A673 (cell line): Measurements from ENCODE around the gene DENND2C. TPM values are rescaled to one million over a fixed set of nuclear protein-coding genes. Genes with fewer than 3 reads are reported as not detected.

ENCODE experiments used
- BruUV-seq: library from RNA; stranded (reverse); fragments of 400-500 nt; replicated peaks from 2 replicates; lab custom pipeline; 2021; lab: Mats Ljungman, UMichigan
- CTCF ChIA-PET: fragments of 300-600 bp; sonication (Branson Sonifier 250); formaldehyde crosslinking; loops from one replicate; lab custom pipeline; 2022; ENCODE audit warnings: antibody characterized with exemption; lab: Charles Lee
- POLR2A ChIA-PET: fragments of 300-600 bp; sonication (Branson Sonifier 250); formaldehyde crosslinking; loops from one replicate; lab custom pipeline; 2022; ENCODE audit warnings: antibody characterized with exemption; ENCODE audit not compliant: low non-redundant PET; lab: Charles Lee
- DNase-seq: peaks from one replicate; pipeline ENCODE4 v3.0.0-alpha.2; 2015; ENCODE audit warnings: low spot score
- H3K27ac ChIP-seq: fragments of 200-600 bp; sonication (generic); 2 replicates; pipeline ENCODE4 v1.5.1; 2016; ENCODE audit warnings: mixed run types, low read depth, mild to moderate bottlenecking, mixed read lengths, antibody characterized with exemption, low read length; ENCODE audit not compliant: poor library complexity, severe bottlenecking
- H3K27me3 ChIP-seq: fragments of 200-600 bp; sonication (generic); replicated peaks from 2 replicates; pipeline ENCODE4 v1.6.1; 2017; ENCODE audit warnings: mixed run types, low read depth, mild to moderate bottlenecking, mixed read lengths, antibody characterized with exemption, low read length; ENCODE audit not compliant: insufficient read depth, poor library complexity
- H3K36me3 ChIP-seq: fragments of 200-600 bp; sonication (generic); 2 replicates; pipeline ENCODE4 v1.6.1; 2016; ENCODE audit warnings: mixed run types, mild to moderate bottlenecking, mixed read lengths, antibody characterized with exemption, low read length; ENCODE audit not compliant: insufficient read depth, poor library complexity, severe bottlenecking
- H3K4me1 ChIP-seq: fragments of 200-600 bp; sonication (generic); 2 replicates; pipeline ENCODE4 v1.6.1; 2017; ENCODE audit warnings: mixed run types, mild to moderate bottlenecking, mixed read lengths, antibody characterized with exemption, low read length; ENCODE audit not compliant: insufficient read depth, poor library complexity, severe bottlenecking
- H3K4me3 ChIP-seq: fragments of 200-600 bp; sonication (generic); 2 replicates; pipeline ENCODE4 v1.5.1; 2016; ENCODE audit warnings: low read depth, mixed run types, mild to moderate bottlenecking, mixed read lengths, low read length; ENCODE audit not compliant: poor library complexity, severe bottlenecking
- H3K9me3 ChIP-seq: fragments of 200-600 bp; sonication (generic); 2 replicates; pipeline ENCODE4 v1.6.1; 2016; ENCODE audit warnings: mixed run types, low read depth, mild to moderate bottlenecking, mixed read lengths, antibody characterized with exemption, low read length; ENCODE audit not compliant: poor library complexity, severe bottlenecking
- EZH2 ChIP-seq: fragments of 200-600 bp; sonication (generic); IDR thresholded peaks from 2 replicates; pipeline ENCODE4 v1.6.1; 2017; ENCODE audit warnings: borderline replicate concordance, low read depth, mild to moderate bottlenecking, mixed read lengths, antibody characterized with exemption, low read length; ENCODE audit not compliant: poor library complexity, severe bottlenecking
- intact Hi-C: fragments of 100-400 bp; cut with micrococcal nuclease; formaldehyde crosslinking; loops from one replicate; pipeline ENCODE4 v1.10.0; 2022; ENCODE audit not compliant: unreplicated experiment
- total RNA-seq: library from RNA; stranded (reverse); gene quantifications from 2 replicates; pipeline ENCODE4 v1.2.3, GENCODE V29; 2021
- TF ChIP-seq, protein P1 (sequence below): fragments of 300-800, 200-600 bp; sonication (generic); conservative IDR thresholded peaks from 2 replicates; pipeline ENCODE4 v1.5.1; 2017; ENCODE audit warnings: low read depth, mild to moderate bottlenecking, antibody characterized with exemption, low read length, moderate library complexity, mixed read lengths

The DENND2C gene
- total RNA-seq, 1 experiment from 2014 or later: 1.9 TPM

DNA sequence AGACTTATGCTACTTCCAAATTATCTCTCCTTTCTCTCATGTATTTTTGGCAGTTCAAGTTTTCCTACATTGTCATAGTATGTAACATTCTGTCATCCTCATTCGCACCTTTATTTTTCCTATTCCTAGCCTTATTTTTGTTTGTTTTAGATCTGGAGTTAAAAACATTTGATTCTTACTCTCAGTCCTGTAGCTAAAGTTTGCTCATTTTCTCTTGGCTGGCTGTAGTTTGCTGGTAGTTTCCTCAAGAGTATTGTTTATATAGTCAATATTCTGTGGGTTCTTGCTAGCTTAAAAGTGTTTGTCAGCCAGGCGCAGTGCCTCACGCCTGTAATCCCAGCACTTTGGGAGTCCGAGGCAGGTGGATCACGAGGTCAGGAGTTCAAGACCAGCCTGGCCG, 129.0 kb downstream of the DENND2C start:
- Histone ChIP-seq H3K4me1 (no peaks in the 10 kb centered on the region), H3K9me3 (no peaks in the 10 kb centered on the region), H3K36me3 (no peaks in the 10 kb centered on the region), H3K4me3 (no peak overlapping the region), H3K27me3 (no peaks in the 10 kb centered on the region), H3K27ac (no peak overlapping the region)
- TF ChIP-seq EZH2: no peak
- TF ChIP-seq, protein P1, sequence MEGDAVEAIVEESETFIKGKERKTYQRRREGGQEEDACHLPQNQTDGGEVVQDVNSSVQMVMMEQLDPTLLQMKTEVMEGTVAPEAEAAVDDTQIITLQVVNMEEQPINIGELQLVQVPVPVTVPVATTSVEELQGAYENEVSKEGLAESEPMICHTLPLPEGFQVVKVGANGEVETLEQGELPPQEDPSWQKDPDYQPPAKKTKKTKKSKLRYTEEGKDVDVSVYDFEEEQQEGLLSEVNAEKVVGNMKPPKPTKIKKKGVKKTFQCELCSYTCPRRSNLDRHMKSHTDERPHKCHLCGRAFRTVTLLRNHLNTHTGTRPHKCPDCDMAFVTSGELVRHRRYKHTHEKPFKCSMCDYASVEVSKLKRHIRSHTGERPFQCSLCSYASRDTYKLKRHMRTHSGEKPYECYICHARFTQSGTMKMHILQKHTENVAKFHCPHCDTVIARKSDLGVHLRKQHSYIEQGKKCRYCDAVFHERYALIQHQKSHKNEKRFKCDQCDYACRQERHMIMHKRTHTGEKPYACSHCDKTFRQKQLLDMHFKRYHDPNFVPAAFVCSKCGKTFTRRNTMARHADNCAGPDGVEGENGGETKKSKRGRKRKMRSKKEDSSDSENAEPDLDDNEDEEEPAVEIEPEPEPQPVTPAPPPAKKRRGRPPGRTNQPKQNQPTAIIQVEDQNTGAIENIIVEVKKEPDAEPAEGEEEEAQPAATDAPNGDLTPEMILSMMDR: no peak
- no peak for DNase-seq
- POLR2A ChIA-PET: no interaction called here
- no TSS peak for BruUV-seq
- intact Hi-C loops: no loop called here
- CTCF ChIA-PET: no interaction called here

DNA sequence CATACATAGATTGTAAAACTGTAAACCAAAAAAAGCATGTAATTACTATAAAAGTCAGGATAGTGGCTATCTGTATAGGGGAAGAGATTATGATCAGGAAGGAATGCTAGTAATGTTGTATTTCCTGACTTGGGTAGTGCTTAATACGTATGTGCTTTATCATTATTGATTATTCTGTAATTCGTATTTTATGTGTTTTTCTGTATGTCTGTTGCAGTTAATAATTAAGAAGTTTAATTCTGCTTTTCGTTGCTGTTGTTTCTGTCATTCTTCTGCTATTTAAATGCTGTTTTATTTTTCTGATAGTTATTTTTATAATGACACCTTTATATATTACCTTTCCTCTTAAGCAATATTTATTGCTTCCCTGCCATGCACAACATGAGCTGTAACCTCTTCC, 129.6 kb downstream of the DENND2C start:
- ChIA-PET POLR2A (no interaction called here), CTCF (no interaction called here)
- no TSS peak for BruUV-seq
- no peaks in the 10 kb centered on the region for H3K36me3 ChIP-seq
- DNase-seq: no peak
- H3K27ac ChIP-seq: no peak overlapping the region
- no peaks in the 10 kb centered on the region for H3K9me3 ChIP-seq
- no peak overlapping the region for H3K4me3 ChIP-seq
- no peaks in the 10 kb centered on the region for H3K27me3 ChIP-seq
- intact Hi-C loops: no loop called here
- TF ChIP-seq, protein P1: no peak
- TF ChIP-seq EZH2: no peak
- H3K4me1 ChIP-seq: no peaks in the 10 kb centered on the region

DNA sequence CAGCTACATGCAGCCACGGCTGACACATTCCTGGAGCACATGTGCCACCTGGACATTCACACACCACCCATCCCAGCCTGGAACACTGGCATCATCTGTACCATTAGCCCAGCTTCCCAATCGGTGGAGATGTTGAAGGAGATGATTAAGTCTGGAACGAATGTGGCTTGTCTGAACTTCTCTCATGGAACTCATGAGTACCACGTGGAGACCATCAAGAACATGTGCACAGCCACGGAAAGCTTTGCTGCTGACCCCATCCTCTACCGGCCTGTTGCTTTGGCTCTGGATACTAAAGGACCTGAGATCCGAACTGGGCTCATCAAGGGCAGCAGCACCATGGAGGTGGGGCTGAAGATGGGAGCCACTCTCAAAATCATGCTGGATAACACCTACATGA, 133.8 kb downstream of the DENND2C start:
- H3K4me3 ChIP-seq: no peak overlapping the region
- no peak for TF ChIP-seq EZH2
- TF ChIP-seq, protein P1: no peak
- no peaks in the 10 kb centered on the region for H3K27me3 ChIP-seq
- BruUV-seq: no TSS peak
- ChIA-PET POLR2A (no interaction called here), CTCF (no interaction called here)
- H3K27ac ChIP-seq: no peak overlapping the region
- no peaks in the 10 kb centered on the region for H3K4me1 ChIP-seq
- no peaks in the 10 kb centered on the region for H3K9me3 ChIP-seq
- intact Hi-C loops: no loop called here
- no peak for DNase-seq
- no peaks in the 10 kb centered on the region for H3K36me3 ChIP-seq
